Upper lobe of left lung (tissue), 6 donors: ENCODE data around the gene WFIKKN2. TPM values are rescaled to one million over a fixed set of nuclear protein-coding genes. Genes with fewer than 3 reads are reported as not detected.

Experiments
- ATAC-seq, 2 donors: fragments of 200-7000 bp; cut with Tn5 transposase; one replicate each; pipeline ENCODE4 v1.9.1; 2022; ENCODE audit warnings: mild to moderate bottlenecking in 2 of 2, moderate library complexity in 2 of 2; ENCODE audit not compliant: low FRiP score in 2 of 2
- DNase-seq, 2 donors: peaks; one replicate each; pipeline ENCODE4 v3.0.0-alpha.2; 2019 to 2020
- H3K27ac ChIP-seq, 4 donors: fragments of 200-600 bp; sonication (generic); one replicate each; pipeline ENCODE4 v1.5.1; 2016 to 2019
- H3K27me3 ChIP-seq, 4 donors: fragments of 200-600 bp; sonication (generic); one replicate each; pipeline ENCODE4 v1.5.1; 2017 to 2019
- H3K36me3 ChIP-seq, 4 donors: fragments of 200-600 bp; sonication (generic); one replicate each; pipeline ENCODE4 v1.5.1; 2016 to 2019
- H3K4me1 ChIP-seq, 4 donors: fragments of 200-600 bp; sonication (generic); one replicate each; pipeline ENCODE4 v1.5.1; 2018 to 2019
- H3K4me3 ChIP-seq, 4 donors: fragments of 200-600 bp; sonication (generic); one replicate each; pipeline ENCODE4 v1.5.1; 2017 to 2019; ENCODE audit warnings: mild to moderate bottlenecking in 2 of 4, moderate library complexity in 1 of 4
- H3K9me3 ChIP-seq, 4 donors: fragments of 200-600 bp; sonication (generic); one replicate each; pipeline ENCODE4 v1.5.1; 2018 to 2019
- CTCF ChIP-seq, 6 experiments: fragments of 450-650 bp in 4 of 6; fragments of 200-600 bp in 2 of 6; sonication (generic) in 2 of 6; IDR thresholded peaks; one replicate each; pipeline ENCODE4 v1.5.1; 2016 to 2019; ENCODE audit warnings: antibody characterized with exemption in 6 of 6
- EP300 ChIP-seq, 4 donors: sonication (generic); formaldehyde crosslinking; IDR thresholded peaks; one replicate each; pipeline ENCODE4 v1.5.1; 2017; ENCODE audit warnings: antibody characterized with exemption in 4 of 4, control low read depth in 2 of 4
- POLR2A ChIP-seq, 4 donors: fragments of 450-650 bp; IDR thresholded peaks; one replicate each; pipeline ENCODE4 v1.5.1; 2016 to 2017; ENCODE audit warnings: antibody characterized with exemption in 4 of 4, mild to moderate bottlenecking in 2 of 4
- POLR2AphosphoS5 ChIP-seq, 2 donors: sonication (generic); formaldehyde crosslinking; IDR thresholded peaks; one replicate each; pipeline ENCODE4 v1.5.1; 2017; ENCODE audit warnings: antibody characterized with exemption in 2 of 2
- WGBS, 2 donors: methylation state at CpG; one replicate each; pipeline ENCODE4 v1.1.5; 2017 to 2018; 5-methylcytosine and 5-hydroxymethylcytosine counted together
- total RNA-seq, 6 donors: library from RNA; depleted of rRNA in 4 of 6; stranded (reverse); fragments of >200 nt in 4 of 6; gene quantifications; one replicate each; pipeline versions ENCODE4 v1.1.0 to v1.2.1, GENCODE V29; 2016 to 2021
- donor health status: DM: no; HTN: no; CAD: no; lungs with moderate emphysema.
- donor health status: DM: no; HTN: yes; CAD: no; lungs with severe emphysema.

Gene WFIKKN2
- total RNA-seq, 6 donors from 2014 or later: 0.23 TPM; not detected in 5

DNA sequence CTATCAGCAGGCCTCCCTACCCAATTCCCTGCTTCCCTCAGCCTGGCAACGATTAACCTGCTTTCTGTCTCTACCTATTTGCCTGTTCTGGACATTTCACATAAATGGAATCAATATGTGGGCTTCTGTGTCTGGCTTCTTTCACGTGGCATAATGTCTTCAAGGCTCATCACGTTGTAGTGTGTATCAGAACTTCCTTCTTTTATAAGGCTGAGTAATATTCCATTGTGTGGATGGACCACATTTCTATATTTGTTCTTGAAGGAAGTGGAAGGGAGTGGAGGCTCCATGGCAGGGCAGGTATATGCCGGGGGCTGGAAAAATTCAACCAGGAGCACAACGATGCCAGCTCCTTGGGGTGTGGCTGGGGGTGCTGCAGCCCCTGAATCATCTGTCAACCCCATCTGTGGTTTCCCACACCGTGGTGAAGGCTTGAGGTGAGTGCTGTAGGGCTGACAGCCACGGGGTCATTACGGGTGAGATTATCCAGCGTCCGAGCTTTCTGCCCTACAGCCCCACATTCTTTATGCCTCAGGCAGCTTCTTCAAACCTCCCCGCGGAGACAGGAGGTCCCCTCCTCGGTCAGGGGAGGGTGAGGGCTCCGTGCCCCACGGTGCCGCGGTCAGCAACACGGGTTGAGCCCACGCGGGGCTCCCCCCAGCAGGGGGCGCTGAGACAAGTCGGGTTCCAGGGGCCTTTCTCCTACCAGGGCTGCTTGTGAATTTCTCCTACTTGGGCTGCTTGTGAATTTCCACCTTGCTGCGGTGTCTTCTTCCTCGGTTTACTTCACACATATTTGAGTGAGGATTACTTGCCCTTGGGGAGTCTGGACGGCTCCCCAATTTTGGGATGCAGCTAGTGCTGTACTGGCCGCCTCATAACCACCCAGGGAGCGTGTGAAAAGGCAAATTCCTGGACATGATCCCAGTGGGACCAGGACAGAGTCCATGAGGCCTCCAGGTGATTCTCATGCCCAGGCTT is 18.3 kb upstream of the WFIKKN2 start:
- Histone ChIP-seq H3K27ac (no peak overlapping the region), H3K4me1 (peaks cover 3 to 6% (median 5%) of the 10 kb centered on the region in 4 donors), H3K36me3 (no peaks in the 10 kb centered on the region), H3K9me3 (no peaks in the 10 kb centered on the region), H3K4me3 (no peak overlapping the region), H3K27me3 (no peaks in the 10 kb centered on the region)
- ATAC-seq (peak; percentile 59 to 76), DNase-seq (peak in 1 of 2 donors; percentile 91)
- TF ChIP-seq CTCF (IDR thresholded peaks at IDR 0.05): peak; percentile 47 to 77 (median 66)
- no peak for TF ChIP-seq POLR2AphosphoS5 (IDR thresholded peaks at IDR 0.05)
- WGBS, 2 donors: 25% methylated on average over 20 to 26 of the region's 27 CpGs

DNA sequence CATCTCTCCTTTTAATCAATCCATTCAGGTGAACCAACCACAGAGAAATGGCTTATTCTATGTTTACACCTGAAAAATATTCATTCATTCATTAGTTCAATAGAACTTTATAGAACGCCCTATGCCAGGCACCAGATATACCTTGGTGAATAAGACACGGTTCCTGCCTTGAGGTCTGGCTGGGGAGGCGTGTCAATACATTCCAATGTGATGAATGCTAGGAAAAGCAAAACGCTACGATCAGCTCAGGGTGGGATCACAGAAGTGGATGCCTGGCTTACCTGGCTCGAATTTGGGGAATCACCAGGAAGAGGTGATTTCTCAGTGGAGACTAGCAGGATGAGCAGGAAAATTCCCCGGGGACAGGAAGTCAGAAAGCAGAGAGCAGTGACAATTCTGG is 17.5 kb upstream of the WFIKKN2 start:
- Histone ChIP-seq H3K27ac (no peak overlapping the region), H3K27me3 (no peaks in the 10 kb centered on the region), H3K36me3 (no peaks in the 10 kb centered on the region), H3K4me3 (no peak overlapping the region), H3K9me3 (no peaks in the 10 kb centered on the region), H3K4me1 (peaks cover 3 to 6% (median 5%) of the 10 kb centered on the region in 4 donors)
- 63 to 67% methylated on average over 7 of the region's 7 CpGs for WGBS, 2 donors
- ATAC-seq: no peak
- no peak for TF ChIP-seq POLR2A (IDR thresholded peaks at IDR 0.05)
- TF ChIP-seq CTCF (IDR thresholded peaks at IDR 0.05): no peak
- no peak for TF ChIP-seq EP300 (IDR thresholded peaks at IDR 0.05)
- no peak for TF ChIP-seq POLR2AphosphoS5 (IDR thresholded peaks at IDR 0.05)
- DNase-seq: no peak

DNA sequence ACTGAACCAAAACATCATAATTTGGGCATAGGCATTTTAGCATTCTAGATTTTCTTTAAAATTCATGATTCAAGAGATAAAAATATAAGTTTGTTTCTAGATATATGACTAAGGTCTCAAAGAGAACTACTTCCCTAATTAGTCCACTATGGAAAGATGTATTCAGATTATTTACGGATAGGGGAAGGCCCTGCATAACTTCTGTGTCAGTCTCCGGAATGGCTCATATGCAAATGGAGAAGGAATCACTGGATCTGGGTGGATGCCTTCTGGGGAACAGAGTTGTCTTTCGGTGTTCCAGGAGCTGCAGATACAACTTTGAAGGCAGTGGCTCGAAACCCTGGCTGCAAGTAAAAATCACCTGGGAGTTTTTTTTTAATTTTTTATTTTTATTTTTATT is 17.1 kb upstream of the WFIKKN2 start:
- Histone ChIP-seq H3K9me3 (no peaks in the 10 kb centered on the region), H3K27ac (no peak overlapping the region), H3K36me3 (no peaks in the 10 kb centered on the region), H3K27me3 (no peaks in the 10 kb centered on the region), H3K4me1 (peaks cover 3 to 6% (median 5%) of the 10 kb centered on the region in 4 donors), H3K4me3 (no peak overlapping the region)
- WGBS, 2 donors: 86% methylated on average over 4 of the region's 4 CpGs
- no peak for DNase-seq
- ATAC-seq: no peak
- no peak for TF ChIP-seq CTCF (IDR thresholded peaks at IDR 0.05)

DNA sequence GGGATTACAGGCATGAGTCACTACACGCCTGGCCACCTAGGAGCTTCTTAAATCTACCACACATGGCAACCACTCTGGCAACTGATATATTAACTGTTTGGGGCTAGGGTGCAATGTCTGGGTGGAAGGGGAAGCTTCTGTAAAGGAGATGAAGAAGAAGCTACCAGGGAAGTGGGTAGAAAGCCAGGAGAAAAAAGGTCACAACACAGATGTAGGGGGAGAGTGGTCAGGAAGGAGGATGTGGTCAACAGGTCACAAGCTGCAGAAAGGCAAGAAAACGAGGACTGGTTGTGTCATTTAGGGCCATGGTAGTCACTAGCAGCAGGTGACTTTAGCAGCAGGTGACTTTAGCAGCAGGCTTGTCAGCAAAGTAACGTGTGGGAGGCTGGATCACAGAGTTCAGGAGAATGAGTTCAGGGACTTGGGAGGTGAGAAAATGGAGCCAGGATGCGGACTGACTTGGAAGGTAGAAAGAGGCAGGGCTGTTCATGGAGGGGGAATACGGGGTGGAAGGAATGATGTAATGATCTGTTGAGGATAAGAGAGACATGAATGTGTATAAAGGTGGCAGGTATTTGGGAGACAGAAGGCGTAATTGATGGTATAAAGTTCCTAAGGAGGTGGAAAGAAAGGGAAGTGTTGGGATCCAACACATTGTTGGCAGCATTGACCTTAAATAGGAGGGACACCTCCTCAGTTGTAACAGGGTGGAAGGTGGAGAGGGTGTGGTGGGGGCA is 16.3 kb upstream of the WFIKKN2 start:
- no peak for DNase-seq
- H3K27me3 ChIP-seq: no peaks in the 10 kb centered on the region
- no peaks in the 10 kb centered on the region for H3K36me3 ChIP-seq
- 59 to 65% methylated on average over 6 of the region's 6 CpGs for WGBS, 2 donors
- TF ChIP-seq POLR2AphosphoS5 (IDR thresholded peaks at IDR 0.05): no peak
- no peak for TF ChIP-seq CTCF (IDR thresholded peaks at IDR 0.05)
- TF ChIP-seq POLR2A (IDR thresholded peaks at IDR 0.05): no peak
- TF ChIP-seq EP300 (IDR thresholded peaks at IDR 0.05): peak in 1 of 4 donors; percentile 56
- H3K9me3 ChIP-seq: no peaks in the 10 kb centered on the region
- no peak for ATAC-seq
- H3K4me3 ChIP-seq: no peak overlapping the region
- peaks cover 3 to 6% (median 5%) of the 10 kb centered on the region in 4 donors for H3K4me1 ChIP-seq
- no peak overlapping the region for H3K27ac ChIP-seq
